Muscle of arm (tissue), 12 donors: Measurements from ENCODE around the gene BTBD9. TPM values are rescaled to one million over a fixed set of nuclear protein-coding genes. Genes with fewer than 3 reads are reported as not detected.
A peak's percentile ranks its signal among the peaks of the same experiment; 100 is the strongest.
"Not testable (repeated sequence)": the region's sequence is repeated elsewhere in the genome, so short reads cannot be mapped to it uniquely, and the experiment has no call there.

Source experiments
- DNase-seq: peaks from one replicate; pipeline ENCODE4 v3.0.0-alpha.2; 2013
- polyA plus RNA-seq, 12 donors: library from polyadenylated mRNA; unstranded; fragments of 120-200 nt; gene quantifications; one replicate each; pipeline ENCODE4 v1.2.1, GENCODE V29; 2013; ENCODE audit not compliant: insufficient read length in 12 of 12

Gene BTBD9
- polyA plus RNA-seq, 12 donors: 7.6 to 9.8 (median 8.5) TPM; not detected in 1

DNA sequence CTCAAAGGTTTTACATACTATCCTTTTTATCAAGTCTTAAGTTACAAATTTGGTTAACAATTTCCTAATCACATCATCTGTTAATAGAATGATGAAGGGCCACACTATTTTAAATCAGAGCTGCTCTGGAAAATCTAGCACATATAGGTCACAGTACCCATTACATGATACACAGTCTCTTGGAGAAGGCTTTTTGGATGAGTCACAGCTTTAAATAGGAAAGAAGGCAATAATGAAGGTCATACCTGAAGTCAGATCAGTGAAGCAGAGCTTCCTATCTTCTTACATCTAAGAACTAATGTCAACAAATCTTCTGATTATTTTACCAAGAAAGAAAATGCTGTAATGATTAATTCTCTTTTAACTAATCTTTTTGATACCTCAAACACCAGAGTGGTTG is 248.5 kb downstream of the BTBD9 start:
- no peak for DNase-seq

DNA sequence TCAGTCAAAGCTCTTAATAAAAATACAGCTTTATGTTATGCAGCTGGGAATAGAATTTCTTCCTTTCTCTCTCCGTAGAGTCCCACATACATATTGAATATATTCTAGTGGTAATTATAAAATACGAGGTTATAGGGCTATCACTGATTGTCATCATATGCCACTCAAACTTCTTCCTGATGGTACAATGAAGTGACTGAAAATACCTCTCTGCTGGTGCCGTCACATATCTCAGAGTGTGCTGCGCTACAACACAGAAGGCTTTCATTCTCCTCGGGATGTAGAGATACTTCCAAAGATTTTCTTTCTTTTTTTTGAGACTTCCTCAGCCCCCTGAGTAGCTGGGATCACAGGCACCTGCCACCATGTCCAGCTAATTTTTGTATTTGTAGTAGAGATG is 249.9 kb downstream of the BTBD9 start:
- no peak for DNase-seq

DNA sequence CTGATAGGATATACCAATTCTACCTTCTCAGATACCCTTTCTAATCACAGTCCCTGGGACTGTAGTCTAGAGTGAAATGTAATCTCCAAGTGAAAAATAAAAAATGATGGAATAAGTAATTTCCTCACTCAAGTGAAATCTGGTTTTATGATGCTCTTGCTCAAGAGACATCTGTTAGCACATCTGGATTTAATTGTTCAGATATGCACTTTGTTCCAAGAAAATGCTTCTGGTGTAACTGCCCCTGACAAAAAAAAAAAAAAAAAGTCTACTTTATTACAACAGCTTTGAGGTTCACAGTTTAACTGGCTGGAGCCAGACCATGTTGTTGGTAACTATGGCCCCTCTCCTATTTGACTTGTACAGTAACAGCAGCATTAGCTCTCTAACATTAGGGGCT is 251.8 kb downstream of the BTBD9 start:
- peak; percentile 60 for DNase-seq

DNA sequence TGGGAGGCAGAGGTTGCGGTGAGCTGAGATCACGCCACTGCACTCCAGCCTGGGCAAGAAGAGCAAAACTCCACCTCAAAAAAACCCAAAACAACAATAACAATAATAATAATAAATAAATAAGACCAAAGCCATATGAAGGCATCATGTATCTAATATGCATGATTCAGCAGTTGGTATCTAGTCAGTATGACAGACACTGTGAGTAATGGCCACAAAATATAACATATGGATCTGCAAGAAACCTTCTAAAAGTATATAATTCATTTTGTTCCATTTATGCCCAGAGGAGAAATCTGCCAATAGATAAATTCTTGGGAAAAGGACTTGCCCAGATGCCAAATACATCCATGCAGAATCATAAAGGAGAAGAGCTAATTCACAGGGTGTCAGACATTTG is 252.3 kb downstream of the BTBD9 start:
- no peak for DNase-seq

DNA sequence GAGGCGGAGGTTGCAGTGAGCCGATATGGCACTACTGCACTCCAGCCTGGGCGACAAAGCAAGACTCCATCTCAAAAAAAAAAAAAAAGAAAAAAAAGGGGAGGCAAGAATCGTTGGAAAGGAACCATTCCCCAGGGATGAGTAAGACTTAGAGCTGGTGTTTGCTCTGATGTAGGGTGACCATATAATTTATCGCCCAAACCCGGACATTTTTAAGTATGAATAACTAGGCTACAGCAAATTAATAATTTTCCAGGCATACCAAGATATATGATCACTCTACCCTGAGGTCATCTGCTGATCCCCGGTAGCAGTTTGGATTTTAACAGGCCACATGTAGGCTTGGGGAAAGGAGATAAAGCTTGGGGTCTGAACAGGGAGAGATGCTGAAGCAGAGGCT is 260.9 kb downstream of the BTBD9 start:
- DNase-seq: no peak

DNA sequence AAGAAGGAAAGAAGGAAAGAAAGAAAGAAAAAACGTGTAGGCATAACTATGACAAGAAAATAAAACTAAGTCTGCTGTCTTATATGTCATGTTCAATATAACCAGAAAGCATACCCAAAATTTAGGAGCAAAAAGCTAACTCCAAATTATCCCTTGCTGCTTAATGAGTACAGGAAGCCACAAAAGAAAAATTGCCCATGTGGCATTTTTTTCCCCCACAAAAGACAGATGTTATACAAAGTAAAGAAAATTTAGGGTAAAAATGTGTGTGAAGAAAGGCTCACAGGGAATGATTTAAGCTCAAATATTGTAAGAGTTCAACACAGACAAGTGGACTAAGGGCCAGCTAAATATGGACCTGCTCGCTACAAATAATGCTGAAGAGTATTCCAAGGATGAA is 263.8 kb downstream of the BTBD9 start:
- no peak for DNase-seq

DNA sequence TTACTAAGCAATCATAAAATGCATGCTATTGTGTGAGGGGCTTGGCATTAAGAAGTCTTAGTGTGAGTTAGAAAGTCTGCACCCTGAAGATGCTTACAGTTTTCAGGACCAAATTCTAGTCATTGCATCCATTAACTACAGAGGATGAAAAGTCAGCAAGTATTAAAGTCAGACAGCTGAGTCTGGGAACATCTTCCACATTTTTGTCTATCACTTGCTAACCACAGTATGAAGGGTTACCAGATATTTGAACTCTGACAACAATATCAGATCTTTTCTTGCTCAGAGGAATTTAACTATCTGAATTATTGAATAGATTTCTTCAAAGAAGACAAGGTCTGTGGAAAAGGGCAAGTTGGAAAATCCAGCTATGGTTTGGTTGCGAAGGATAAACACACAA is 264.4 kb downstream of the BTBD9 start:
- no peak for DNase-seq

DNA sequence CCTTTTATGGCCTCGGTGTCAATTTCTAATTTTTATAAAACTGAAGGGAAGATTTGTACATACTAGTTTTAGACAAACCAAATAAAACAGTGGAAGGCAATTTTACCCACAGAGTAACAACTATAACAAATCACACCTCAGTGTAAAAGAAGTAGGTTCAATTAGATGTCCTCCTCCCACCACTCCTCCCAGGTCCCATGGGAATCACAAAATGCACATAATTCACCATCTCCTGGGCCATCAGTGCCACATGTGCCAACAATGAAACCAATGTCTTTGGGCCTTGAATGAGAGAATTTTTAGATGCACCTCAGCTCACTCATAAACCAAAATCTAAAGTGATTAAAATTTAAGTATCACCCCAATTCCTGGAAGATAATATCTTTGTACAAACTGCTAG is 267.8 kb downstream of the BTBD9 start:
- DNase-seq: no peak

DNA sequence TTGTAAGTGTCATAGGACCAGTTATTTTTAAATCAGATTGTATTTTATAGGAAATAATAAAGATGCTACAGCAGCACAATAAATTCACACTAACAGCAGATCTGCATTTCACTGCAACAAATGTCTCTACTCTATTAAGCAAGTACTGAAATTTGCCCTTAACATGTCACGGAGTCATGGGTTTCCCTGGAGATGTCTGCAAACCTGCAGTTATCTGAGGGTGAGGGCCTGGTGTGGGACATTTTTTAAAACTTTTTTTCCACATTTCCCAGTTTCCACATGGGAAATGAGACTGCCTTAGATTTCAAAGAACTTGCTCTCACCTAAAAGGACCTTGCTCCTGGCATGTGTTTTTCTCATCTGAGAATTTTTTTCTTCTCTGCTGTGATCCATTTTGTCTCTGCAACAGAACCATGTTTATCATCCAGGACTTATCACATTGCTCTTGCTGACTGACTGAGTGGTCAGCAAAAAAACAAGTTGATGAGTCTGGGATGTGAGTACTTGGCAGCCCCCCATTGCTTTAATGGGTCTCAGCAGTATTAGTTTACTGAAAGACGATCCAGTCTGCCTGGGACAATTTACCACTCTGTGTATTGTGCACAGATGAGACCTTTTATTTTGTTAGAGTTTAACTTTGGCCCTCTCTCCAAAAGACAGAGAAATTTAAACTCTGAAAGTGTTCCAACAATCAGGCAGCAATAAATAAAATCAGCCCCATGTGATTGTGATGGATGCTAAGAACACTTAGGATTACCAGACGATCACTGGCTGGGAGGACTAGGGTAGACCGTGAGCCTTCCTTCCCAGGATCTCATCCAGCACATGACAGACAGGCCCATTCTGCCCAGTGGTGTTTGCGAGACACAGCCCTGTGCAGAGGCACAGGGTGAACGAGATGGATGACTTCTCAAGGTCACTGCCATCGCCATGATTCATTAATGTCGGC is 268.8 kb downstream of the BTBD9 start:
- DNase-seq: no peak

DNA sequence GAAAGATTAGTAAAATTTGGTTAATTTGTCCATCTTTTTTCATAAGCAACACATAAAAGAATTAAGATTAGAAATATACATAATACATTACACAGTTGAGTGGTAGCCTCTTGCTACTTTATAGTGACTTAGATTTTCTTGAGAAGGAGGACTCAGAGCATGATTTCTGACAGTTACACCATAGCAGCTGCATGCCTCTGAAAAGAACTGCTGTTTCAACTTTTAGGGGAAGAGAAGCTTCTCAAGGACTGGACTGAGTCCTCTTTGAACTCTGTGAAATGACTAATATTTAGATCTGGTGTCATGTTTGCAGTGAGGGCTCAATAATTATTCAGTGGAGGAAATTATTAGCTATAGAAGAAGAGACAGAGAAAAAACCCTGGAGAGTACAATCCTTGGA is 272.5 kb downstream of the BTBD9 start:
- DNase-seq: no peak

DNA sequence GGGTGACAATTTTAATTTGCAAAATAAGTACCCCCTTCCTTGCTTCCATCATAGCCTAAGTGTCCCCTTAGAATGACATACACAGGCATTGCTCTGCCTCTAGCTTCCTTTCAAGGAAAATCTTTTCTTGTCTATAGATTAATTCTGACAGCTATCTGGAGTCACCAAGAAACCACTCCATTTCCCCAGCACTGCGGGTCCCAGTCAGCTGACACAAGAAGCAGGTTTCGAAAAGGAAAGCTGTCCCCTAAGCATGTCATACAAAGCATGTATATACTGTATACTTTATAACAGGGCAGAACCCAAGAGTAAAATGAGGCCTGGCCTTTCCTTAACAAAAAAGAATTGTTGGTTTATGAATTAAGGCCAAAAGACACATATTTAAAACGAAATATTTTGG is 273.5 kb downstream of the BTBD9 start:
- no peak for DNase-seq

DNA sequence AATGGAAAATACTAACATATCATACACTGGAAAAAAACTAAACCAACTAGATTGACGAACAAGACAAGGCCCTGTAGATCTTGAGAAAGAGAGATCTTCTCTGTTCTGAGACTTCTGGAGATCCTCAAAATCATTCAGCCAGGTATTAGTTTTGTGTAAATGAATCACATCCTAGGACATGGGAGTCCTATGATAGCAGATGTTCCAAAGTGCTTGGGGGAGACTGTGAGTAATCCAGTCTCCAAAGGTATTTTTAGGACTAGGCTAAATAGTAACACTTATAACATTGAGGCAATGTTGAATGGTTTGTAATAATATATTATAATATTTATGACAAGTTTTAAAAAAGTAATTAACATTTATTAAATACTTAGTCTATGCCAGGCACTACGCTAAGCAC is 275.0 kb downstream of the BTBD9 start:
- no peak for DNase-seq

DNA sequence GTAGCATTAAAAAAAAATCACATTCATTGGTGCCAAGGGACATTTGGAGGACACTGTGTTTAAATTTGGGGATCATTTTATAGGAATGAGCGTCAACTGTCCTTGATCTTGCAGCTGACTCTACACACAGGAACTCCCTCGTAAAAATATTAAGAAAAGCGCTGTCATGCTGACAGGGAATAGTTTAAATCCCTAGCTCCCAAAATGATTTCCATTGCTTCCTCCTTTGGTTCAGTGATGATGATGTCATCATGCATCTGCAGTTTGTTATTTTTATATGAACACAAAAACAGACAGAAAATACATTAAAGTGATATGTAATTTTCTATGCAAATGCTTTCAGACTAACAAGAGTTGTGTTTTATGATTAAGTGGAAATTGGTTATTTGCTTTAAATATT is 275.6 kb downstream of the BTBD9 start:
- DNase-seq: peak; percentile 75

DNA sequence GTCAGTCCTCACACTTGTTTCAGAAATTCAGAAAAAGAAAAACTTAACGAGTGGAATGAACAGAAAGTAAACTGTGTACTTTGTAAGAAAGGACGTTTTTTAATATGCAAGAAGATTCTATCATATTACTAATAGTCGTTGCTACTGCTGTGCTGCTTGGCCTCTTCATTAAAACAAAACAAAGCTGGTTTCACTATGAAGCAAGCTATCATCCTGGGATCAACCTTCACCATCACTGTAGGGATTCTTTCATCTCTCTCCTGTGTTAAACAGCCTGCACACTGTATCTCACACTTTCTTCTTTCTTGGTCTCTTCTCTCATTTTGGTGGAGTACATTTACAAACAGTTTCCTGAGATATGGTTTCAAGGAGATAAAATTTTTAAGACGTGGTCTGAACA is 284.2 kb downstream of the BTBD9 start:
- no peak for DNase-seq

DNA sequence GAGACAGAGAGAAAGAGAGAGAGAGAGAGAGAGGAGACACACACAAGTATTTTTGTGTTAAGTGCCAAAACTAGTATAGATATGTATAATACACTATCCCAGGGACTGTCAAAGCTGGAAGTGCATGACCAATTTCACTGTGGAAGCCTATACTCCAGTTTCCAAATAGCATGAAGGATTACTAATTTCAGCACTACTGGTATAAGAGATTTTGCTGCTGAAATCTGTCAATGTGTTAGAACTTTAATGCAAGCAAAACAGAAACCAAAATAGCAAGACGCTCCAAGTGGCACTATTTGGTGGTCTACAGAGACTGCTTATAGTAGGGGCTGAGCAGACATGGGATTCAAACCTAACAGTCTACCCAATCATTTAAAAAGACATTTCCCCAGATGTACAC is 284.8 kb downstream of the BTBD9 start:
- no peak for DNase-seq

DNA sequence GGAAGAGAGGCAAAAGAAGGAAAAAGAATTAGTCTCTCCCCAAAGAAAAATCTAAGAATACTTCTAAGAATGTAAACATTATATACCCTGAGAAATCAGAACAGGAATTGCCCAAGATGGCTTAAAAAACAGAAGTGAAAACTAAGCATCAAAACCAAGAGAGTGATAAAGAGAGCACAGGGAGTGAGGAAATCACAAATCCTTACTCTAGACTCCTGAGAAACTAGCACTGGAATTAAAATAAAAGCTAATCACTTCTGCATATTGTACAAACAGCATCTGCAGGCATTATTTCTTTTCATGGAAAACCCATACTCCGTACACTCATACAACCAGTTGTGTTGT is 285.7 kb downstream of the BTBD9 start:
- DNase-seq: no peak

DNA sequence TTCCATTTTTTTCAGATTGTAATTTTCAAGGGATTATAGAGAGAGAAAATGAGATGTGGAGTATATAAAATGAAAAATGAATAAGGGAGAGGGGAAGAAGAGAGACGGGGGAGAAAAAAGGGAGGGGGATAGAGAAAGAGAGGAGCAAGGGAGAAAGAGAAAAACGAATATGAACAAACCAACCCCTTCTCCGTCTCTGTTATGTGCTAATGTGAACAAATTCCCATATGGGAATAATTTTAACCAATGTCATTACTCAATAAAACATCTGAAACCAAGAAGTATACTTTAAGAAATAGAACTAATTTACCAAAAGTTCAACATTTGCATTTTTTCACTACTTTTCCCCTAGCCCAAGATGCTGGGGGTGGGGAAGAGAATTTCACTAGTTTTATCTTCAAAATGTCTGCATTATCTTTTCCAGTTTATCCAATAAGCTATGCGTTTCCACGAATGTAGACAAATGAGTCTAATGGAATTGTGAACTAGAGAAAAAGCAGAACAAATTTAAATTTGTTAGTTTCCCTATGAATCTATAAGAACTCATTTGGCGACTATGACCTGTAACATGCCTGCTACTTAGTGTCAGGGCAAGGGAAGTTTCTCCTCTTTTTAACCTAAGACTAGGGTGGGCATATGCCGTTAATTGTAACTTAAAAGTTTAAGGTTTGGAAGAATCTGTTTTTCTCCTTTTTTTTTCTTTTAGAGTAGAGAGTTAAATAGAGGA is 286.3 kb downstream of the BTBD9 start:
- no peak for DNase-seq

DNA sequence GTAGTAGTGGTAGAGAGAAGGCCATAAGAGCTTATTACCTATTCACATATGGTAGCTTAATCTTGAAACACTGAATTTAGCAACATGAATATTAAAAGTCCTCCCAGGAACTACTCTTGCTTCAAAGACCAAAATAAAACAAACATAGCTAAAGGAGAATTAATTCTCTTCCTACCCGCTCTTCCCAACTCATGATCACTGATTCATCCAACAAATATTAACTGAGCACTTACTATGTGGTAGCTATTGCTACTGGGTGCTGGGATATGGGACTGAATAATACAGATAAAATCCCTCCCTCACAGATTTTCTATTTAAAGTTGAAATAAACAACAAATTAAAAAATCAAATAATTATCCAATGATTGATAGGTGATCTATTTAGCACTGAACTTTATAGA is 287.1 kb downstream of the BTBD9 start:
- no peak for DNase-seq

DNA sequence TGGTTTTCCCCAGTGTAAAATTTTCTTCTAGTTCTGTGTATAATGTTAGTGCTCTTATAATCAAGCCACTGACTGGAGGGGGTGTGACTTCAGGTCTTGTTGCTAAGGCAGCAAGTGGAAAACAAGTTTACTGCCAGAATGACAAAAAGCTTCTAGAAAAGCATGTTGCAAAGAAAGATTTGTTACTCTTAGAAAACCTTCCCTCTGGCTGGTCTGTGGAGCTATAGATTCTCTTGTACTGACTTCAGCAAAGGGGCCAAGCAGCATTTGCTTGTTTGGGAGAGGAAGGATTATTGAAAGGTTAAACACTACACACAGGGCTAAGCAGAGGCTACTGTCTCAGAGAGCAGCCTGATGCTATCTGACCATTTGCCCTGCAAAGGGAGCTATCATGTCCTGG is 288.8 kb downstream of the BTBD9 start:
- peak; percentile 71 for DNase-seq

DNA sequence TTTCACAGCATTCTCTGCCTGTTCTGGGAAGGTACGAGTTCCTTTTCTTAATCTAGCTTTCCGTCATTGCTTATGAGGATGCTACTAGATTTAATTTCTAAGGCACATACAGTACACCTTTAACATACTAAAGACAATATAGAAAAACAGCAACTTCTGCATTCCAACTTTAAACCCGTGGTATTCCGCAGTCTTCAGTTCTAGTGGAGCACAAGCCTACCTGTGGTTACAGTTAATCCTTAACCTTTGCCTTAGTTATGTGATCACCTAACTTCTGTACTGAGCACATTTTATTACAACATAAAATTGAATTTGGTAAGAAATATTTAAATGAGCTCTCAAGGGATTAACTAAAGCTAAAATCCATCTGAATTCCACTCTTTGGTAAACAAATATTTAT is 289.5 kb downstream of the BTBD9 start:
- no peak for DNase-seq

DNA sequence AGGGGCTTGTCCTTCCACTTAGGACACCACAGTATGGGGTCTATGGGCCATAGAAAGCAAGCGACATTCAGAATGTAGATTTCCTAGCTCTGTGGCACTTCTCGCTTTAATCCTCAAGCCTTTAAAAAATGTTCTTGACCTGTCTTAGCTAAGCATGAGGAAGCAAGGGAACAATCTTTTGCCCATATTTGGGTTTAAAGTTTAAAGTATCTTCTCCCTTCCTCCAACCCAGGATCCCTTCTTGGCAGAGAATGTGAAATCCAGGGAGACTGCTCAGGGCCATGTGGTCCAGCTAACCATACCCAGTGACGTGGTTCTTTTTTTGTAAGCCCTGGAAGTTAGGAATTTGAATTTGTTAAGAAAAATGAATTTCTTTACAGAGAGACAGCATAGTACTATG is 289.9 kb downstream of the BTBD9 start:
- DNase-seq: no peak

DNA sequence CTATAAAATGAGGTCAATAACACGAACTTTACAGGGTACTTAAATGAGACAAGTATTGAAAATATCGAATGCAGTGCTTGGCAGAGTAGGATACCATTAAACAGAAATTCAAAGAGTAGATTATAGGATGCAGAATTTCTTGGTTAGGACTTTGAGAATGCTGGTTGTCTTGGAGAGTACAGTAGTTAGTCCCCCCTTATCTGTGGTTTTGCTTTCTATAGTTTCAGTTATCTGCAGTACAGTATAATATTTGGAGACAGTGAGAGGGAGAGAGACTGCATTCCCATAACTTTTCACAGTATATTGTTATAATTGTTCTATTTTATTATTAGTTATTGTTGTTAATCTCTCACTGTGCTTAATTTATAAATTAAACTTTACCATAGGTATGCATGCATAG is 290.5 kb downstream of the BTBD9 start:
- DNase-seq: no peak

DNA sequence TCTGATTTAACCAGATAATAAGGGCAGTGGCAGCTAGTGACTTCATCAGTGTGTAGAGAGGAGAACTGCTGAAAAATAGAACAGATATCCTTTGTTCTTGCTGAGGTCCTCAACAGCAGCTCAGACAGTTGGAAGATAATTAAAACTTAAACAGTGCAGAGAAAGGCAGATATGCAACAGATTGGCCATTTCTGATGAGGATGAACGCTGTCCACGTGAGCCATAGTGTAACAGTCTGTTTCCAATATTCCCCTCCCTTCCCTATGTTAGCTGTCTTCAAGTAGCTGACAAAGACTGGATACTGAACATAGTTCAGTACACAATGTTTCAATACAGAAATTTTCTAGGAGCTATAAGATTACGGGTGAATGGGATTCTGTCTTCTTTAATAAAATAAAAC is 291.4 kb downstream of the BTBD9 start:
- DNase-seq: no peak

DNA sequence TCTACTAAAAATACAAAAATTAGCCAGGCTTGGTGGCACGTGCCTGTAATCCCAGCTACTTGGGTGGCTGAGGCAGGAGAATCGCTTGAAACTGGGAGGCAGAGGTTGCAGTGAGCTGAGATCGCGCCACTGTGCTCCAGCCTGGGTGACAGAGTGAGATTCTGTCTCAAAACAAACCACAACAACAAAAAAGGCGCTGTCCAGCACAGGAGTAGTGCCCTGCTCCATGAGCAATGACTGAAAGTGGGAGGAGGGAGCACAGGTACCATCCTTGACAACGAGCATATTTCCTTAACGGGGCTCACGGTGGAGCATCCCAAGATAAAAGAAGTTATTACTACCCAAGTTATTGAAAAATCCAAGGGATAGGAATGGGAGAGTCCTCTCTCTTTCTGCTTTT is 291.9 kb downstream of the BTBD9 start:
- DNase-seq: not testable (repeated sequence)
